Mucosa of gallbladder (tissue), 1 donor: Measurements from ENCODE around the gene NDUFA1. TPM values are rescaled to one million over a fixed set of nuclear protein-coding genes. Genes with fewer than 3 reads are reported as not detected.
A peak's percentile ranks its signal among the peaks of the same experiment; 100 is the strongest.
"Not testable (repeated sequence)": the region's sequence is repeated elsewhere in the genome, so short reads cannot be mapped to it uniquely, and the experiment has no call there.

Source experiments
- DNase-seq: peaks from one replicate; pipeline ENCODE4 v3.0.0-alpha.2; 2020; ENCODE audit warnings: low spot score
- total RNA-seq: library from RNA; stranded (reverse); gene quantifications from one replicate; pipeline ENCODE4 v1.2.1, GENCODE V29; 2021
- donor health status: DM: no; HTN: no; CAD: no.

Gene NDUFA1
- 114 TPM for total RNA-seq

DNA sequence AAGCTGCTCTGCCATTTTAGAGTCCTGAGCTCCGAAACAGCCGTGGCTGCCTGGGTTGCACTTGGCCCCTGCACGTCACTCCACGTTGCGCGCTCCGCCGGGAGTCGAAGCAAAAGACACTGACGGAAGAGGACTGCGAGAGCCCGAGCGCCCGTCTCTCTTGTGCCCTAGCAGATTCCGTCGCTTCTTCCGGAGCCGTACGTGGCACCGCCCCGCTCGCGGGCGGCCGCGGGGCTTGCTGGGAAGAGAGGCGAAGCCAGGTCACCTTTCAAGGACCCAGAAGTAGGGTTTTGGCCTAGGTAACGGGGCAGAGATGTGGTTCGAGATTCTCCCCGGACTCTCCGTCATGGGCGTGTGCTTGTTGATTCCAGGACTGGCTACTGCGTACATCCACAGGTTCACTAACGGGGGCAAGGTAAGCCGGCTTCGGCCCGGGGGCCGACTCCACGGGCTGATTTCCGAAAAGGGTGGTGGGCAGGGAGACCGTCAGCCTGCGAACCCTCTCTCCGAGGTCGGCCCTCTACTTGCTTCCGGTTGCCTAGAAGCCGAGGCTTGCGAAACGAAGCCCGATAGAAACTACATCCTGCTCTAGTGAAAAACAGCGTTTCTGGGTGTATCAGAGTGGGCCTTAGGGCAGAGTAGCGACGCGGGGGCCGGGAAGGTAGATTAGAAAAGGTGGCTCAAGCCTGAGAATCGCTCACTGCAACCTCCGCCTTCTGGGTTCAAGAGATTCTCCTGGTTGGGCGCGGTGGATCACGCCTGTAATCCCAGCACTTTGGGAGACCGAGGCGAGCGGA lies at the start of gene NDUFA1, which contains the start of gene RNF113A:
Gene NDUFA1 (plus strand): TSS at position 234 of the 797 bp plus-strand sequence. CDS start 80 bp downstream, at position 314.
Gene RNF113A (minus strand): TSS at position 135 of the 797 bp plus-strand sequence. CDS start 120 bp downstream, at position 15.
- peak; percentile 82 for DNase-seq

DNA sequence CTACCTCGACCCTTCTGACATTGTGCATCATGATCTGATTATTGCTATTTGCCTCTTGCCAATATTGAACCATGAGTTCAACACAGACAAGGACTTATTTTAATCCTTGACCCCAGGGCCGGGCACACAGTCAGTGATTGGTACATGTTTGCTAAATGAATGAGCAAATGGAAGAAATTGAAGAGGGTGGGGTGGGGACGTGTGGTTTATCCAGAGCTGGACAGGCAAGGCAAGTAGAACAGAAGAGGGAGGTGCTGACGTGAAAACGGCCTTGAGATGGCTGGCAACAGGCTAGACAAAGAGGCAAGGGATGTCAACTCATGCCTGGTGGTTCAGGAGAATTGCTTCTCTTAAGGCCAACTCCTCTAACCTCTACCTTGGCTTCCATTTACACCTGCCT lies 47.4 kb upstream of the NDUFA1 start:
- not testable (repeated sequence) for DNase-seq

DNA sequence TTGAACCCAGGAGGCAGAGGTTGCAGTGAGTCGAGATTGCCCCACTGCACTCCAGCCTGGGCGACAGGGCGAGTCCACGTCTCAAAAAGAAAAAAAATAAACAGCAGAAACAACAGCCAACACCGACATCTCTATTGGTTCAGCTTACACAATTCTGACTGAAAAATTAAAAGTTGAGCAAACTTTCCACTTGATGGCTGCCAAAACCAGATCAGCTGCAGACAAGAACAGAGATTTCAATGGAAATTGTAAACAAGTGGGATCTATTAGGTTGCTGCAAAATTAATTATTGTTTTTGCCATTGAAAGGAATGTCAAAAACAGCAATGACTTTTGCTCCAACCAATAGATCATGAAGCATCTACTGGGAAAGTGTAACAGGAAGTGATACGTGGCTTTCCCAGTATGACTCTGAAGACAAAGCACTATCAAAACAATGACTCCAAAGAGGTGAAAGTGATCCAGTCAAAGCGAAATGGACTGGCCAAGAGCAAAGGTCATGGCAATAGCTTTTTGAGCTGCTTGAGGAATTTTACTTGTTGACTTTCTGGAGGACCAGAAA lies 45.2 kb upstream of the NDUFA1 start:
- DNase-seq, result no peak

DNA sequence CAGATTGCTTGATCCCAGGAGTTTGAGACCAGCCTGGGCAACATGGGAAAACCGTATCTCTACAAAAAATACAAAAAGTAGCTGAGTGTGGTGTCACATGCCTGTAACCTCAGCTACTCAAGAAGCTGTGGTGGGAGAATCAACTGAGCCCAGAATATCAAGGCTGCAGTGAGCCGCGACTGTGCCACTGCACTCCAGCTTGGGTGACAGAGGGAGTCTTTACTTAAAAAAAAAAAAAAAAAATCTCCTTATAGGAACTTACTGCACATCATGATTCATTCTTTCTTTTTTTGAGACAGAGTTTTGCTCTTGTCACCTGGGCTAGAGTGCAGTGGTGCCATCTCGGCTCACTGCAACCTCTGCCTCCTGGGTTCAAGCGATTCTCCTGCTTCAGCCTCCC lies 43.2 kb upstream of the NDUFA1 start:
- DNase-seq, result no peak

DNA sequence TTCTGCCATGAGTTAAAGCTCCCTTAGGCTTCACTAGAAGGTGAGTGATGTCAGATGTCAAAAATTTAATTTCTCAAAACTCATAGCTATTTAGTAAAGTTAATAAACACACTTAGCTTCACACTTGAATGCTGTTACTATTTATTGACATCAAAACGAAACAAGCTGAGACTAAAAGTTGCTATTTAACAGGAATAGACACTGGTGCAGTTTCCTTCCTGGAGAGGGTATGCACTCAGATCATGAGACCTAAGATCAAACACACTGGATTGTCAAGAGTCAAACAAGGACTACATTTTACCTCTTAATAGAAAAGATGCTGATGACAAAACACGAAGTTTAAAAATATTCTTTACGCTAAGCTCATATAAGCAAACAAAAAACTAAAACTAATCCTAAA lies 37.7 kb upstream of the NDUFA1 start:
- DNase-seq, result no peak

DNA sequence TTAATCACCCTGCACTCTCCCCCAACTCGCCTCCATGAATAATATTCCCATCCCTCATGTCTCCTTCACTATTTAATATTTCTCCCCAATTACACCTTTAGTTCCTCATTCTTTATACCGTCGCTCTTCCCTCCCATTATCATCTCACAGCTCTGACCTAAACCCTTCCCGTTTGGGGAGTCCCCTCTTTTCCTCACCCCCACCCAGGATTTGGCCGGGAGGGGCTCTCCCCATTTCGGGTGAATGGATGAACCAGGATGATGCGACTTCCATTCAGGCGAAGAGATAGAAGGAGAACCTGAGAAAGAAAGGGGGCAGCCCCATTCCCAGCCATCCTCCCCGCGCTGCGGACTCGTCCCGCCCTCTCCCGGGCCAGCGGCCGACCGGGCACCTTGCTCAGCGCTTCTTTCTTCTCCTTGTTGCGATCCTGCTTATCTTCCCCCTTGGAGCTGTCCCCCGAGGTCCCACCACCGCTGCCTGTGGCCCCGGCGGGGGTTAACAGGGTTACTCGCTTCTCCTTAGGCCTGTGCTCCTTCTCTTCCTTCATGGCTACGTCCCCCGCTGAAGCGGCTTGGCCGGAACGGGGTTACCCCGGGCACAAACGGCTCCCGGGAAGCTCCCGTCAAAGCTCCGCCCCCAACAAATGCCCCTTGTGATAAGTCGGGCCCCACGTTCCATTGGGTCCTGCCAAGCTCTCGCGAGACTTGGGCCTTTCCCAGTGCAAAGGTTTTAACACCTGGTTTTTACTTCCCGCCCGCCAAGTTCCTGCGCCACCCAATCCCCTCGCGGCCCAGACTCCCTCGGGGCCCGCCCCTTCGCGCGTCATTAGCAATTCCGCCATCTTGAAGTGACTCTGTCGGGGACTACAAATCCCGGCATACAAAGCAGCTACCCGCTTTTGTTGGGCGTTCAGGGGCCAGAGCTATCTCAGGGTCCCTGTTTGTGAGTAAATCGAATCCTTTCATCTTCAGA lies 19.0 kb upstream of the NDUFA1 start, which contains the start of gene UPF3B:
Gene UPF3B (minus strand): TSS at position 582 of the 972 bp plus-strand sequence. CDS start 35 bp downstream, at position 547.
- DNase-seq, result peak; percentile 96

DNA sequence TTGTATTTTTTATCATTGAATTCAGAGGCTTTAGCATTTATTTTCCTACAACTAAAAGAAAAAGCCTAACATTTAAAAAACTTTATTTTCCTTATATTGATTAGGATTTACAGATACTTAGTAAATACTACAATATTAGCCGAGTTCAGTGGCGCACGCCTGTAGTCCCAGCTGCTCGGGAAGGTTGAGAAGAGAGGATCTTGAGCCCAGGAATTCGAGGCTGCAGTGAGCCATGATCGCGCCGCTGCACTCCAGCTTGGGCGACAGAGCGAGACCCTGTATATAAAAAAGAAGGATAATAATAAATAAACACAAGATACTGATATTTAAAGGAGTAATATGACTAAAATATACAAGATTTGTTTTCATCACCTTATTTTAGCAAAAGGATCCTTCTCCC lies 18.2 kb upstream of the NDUFA1 start:
- DNase-seq, result no peak

DNA sequence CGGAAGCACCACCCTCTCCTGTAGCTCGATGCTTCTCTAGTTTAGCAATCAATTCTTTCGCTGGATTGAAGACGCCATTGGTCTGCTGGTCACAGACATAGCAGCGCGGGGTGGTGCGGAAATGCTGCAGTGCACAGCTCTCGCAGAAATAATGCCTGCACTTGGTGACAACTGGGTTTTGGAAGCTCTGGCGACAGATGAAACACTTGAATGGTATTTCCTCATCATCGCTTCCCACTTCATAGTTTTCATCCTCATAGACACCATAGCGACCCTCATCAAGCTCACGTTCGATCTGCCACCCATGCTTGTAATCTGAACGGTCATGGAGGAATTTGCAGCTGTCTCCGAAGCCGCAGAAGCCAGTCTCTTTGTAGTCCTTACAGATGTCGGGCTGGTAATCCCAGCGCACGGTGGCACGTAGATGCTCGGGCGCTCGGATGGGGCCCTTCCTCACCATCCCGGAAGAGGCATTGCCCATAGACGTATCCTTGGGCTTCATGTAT lies 953 bp upstream of the NDUFA1 start:
- no peak for DNase-seq

DNA sequence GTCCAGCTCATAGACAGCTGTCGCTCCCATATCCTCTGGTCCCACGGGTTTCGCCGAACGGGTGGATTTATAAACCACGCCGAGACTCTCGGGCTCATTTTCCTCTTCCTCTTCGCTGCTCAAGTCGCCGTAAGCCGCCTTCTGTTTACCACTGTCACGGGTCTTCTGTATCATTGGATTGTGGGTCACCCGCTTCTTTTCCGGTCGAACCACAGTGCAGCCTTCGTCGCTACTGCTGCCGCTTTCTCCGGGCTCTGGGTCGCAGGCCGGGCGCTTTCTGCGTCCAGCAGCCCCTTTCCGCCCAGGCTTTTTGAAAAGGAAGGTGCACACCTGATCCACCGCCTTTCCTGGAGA lies 410 bp upstream of the NDUFA1 start:
- no peak for DNase-seq

DNA sequence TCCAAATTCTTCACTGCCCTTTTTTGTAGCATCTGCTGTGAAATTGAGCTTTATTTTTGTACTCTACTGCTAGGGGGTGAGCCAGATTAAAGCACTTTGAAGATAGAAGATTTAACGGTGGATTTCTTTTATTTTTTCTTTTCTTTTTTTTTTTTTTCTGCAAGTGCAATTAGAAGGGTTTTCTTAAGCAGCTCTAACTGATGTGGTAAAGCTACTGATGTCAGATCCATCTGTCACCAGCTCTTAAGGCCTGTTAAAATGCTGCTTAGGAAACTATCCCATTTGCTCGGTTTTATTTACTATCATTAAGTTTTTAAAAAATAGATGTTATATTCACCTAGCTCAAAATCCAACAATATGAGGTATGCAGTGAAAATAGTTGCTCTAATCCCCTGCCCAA lies 7.1 kb downstream of the NDUFA1 start:
- DNase-seq, result no peak

DNA sequence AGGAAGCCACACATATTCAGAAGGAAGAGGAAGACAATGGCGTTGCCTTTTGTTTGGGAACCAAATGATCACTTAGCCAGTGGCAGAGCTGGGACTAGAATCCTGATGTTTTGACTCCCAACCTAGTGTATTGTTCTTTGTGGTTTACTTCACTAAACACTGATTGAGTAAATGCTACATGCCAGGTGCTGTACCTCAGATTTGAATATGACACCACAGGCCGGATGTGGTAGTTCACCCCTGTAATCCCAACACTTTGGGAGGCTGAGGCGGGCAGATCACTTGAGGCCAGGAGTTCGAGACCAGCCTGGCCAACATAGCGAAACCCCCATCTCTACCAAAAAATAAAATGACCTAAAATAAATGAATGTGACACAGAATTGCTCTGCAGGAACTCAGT lies 8.4 kb downstream of the NDUFA1 start:
- no peak for DNase-seq

DNA sequence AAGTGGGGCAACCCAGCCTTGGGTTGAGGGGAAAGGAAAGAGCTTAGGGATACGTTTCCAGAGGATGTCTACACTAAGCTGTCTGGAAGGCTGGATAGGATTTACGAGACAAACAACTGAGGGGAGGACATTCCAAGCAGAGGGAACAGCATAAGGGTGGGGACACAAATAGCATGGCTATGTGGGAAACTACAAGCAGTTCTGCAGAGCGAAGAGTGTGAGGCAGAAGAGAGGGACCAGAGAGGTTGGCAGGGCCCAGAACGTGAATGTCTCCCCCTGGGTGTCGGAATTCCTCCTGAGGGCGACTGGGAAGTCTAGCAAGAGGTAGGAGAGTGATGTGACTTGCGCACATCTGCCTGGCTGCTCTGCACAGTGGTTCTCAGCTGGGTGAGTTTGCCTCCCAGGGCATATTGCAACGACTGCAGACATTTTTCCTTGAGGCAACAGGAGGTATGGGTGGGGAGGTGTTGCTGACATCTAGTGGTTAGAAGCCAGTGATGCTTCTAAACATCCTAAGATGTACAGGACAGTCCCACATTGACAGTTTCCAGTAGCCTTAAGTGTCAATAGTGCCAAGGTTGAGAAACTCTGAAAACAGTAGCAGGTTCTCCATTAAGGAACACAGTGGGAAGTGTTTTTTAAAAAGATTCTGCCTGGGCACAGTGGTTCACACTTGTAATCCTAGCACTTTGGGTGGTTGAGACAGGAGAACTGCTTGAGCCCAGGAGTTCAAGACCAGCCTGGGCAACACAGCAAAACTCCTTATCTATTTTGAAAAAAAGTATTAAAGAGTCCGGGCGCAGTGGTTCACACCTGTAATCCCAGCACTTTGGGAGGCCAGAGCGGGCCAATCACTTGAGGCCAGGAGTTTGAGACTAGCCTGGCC lies 9.2 kb downstream of the NDUFA1 start:
- peak; percentile 14 for DNase-seq

DNA sequence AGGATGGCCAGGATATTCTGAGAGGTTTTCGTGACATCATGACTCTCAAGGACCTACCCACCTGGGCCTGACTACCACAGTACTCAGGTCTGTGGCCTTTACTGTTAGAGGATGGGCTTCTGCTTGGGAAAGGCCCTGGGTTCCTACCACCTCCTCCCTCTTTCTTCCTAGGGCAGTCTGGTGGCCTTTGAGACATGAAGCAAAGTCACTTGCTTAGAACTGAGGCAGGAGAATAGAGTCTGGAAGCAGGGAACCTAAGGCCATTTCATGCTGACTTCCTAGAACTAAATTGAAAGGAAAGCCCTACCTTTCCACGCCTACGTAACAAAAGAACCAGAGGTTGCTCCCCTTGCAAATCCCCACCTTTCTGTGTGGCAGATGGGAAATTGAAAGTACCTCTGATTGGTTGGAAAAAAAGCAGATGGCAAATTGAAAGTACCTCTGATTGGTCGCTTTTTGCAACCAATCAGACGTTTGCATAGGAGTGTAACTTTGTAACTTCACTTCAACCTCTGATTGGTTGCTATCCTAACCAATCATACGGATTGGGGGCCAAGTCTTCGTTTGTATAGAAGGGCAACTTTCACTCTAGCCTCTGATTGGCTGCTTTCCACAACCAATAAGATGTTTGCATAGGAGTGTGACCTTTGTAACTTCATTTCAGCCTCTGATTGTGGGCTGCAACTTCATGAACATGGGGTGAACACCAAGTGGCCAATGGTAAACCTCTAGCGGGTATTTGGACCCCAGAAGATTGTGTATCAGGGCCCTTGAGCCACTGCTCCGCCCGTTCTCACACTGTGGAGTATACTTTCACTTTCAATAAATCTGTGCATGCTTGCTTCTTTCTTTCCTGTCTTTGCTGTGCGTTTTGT lies 14.2 kb downstream of the NDUFA1 start:
- no peak for DNase-seq

DNA sequence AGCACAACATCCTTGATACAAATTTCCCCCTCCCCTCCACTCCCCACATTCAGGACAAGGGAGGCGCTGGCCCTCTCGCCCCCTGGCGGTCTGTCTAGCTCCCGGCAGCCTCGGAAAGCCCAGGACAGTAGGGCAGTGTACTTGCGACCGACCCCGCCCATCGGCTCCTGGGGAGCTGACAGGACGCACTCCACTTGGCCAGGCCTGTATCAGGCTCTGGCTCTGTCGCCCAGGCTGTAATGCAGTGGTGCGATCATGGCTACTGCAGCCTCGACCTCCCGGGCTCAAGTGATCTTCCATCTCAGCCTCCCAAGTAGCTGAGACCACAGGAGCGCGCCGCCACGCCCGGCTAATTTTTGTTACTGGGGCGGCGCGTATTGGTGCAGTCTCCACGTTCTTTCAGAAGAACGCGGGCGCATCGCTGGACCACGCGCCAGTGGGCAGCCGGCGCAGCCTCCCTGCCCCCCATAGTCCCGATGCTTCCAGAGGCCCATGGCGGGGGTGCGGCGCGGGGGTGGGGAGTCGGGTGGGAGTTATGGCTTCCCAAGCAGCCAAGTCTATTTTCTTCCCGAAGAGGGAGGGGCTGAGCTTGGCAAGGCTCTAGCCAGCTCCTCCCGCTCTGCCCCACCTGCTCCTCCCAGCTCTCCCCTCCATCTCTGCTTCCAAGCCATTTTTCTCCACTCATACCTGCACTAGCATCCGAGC lies 16.2 kb downstream of the NDUFA1 start:
- peak; percentile 24 for DNase-seq

DNA sequence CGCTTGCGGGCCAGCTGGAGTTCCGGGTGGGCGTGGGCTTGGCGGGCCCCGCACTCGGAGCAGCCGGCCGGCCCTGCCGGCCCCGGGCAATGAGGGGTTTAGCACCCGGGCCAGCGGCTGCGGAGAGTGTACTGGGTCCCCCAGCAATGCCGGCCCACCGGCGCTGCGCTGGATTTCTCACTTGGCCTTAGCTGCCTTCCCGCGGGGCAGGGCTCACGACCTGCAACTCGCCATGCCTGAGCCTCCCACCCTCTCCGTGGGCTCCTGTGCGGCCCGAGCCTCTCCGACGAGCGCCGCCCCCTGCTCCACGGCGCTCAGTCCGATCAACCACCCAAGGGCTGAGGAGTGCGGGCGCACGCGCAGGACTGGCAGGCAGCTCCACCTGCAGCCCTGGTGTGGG lies 19.0 kb downstream of the NDUFA1 start:
- not testable (repeated sequence) for DNase-seq

DNA sequence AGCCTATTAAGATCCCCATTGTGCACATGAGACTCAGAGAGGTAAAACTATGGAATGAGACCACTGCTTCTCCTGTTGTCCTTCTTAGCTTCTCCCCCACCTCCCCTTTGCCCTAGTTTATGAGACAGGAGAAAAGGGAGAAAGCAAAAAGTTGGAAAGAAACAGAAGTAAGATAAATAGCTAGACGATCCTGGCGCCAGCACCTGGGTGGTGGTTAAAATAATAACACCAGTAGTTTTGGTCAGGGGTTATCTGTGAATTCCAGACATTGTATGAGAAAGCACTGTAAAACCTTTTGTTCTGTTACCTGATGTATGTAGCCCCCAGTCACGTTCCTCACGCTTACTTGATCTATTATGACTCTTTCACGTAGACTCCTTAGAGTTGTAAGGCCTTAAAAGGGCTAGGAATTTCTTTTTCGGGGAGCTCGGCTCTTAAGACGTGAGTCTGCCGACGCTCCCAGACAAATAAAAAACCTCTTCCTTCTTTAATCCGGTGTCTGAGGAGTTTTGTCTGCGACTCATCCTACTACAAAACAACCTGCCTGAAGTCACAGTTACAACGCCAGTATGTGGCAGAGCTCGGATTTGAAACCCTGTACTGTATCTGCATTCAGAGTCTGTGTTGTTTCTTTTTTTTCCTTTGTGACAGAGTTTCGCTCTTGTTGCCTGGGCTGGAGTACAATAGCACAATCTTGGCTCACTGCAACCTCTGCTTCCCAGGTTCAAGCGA lies 20.5 kb downstream of the NDUFA1 start:
- DNase-seq, result not testable (repeated sequence)

DNA sequence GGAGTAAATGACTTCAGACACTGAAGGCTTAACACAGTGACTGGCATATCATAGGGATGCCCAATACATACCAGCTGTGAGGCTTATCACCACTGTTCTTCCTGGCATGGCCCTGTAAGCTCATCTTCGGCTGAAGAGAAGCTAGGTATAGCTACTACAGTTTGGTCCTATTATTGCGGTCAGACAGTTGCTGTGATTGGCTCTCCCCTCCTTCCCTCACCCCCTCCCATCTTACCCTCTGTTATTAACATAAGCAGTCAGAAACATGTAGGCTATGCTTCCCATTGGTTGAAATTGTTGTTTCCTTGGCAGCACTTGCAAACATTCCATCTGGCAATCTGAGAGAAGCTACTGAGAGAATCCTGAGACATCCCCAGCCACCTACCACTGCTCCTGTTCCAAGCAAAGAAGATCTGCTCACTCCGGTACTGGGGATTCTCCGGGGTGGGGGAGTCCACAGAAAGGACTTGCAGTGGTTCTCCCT lies 24.3 kb downstream of the NDUFA1 start, which contains the start of gene AKAP14:
Gene AKAP14 (plus strand): TSS at position 51 of the 484 bp plus-strand sequence. CDS start 7,331 bp downstream, outside the sequence.
- DNase-seq, result no peak

DNA sequence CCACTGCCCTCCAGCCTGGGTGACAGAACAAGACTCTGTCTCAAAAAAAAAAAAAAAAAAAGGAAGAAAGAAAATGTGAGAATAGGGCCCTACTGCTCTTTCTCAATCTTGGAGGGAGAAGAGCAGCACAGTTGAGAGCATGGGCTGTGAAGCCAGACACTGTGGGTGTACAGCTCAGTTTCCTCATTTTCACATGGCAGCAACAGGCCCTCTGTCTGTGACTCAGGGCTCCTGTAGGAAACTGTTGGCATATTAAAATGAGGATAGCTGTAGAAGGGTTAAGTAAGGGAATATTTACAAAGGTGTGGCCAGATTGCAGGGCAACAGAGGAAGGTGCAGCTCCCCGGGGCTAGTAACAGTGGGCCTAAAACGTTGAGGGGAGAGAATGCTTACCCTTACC lies 27.5 kb downstream of the NDUFA1 start:
- no peak for DNase-seq
